SK-N-SH (cell line): Measurements from ENCODE around the gene LANCL2. TPM values are rescaled to one million over a fixed set of nuclear protein-coding genes. Genes with fewer than 3 reads are reported as not detected.

Experiments used
- CTCF ChIA-PET: fragments of 300-600, 350-600 bp; formaldehyde crosslinking; extraction: SDS; loops from one replicate; lab custom pipeline; 2021; lab: Yijun Ruan, JAX
- POLR2A ChIA-PET: fragments of 350-600 bp; sonication (Branson Sonifier 250); formaldehyde crosslinking; extraction: SDS; loops from one replicate; lab custom pipeline; 2020; ENCODE audit warnings: antibody characterized with exemption, inconsistent platforms; lab: Yijun Ruan, JAX
- DNase-seq: peaks from one replicate; pipeline ENCODE4 v3.0.0; 2012
- H2AFZ ChIP-seq: fragments of 200-600 bp; sonication (generic); 2 replicates; pipeline ENCODE4 v1.8.1; 2016; ENCODE audit warnings: antibody characterized with exemption, mild to moderate bottlenecking, low read depth
- H3F3A ChIP-seq: fragments of 200-600 bp; sonication (generic); replicated peaks from 2 replicates; pipeline ENCODE3; 2016; ENCODE audit warnings: antibody characterized with exemption, mild to moderate bottlenecking; ENCODE audit not compliant: insufficient read depth
- H3K27ac ChIP-seq, 2 experiments: fragments of 200-500 bp in 1 of 2; fragments of 200-600 bp in 1 of 2; sonication (Bioruptor generic) in 1 of 2; sonication (generic), shearing (Covaris generic) in 1 of 2; 2 replicates each; pipeline versions ENCODE4 v1.5.1 to v1.6.1; 2014 to 2016; ENCODE audit warnings: low read depth in 2 of 2, inconsistent platforms in 1 of 2, low read length in 1 of 2, mild to moderate bottlenecking in 1 of 2, mixed read lengths in 1 of 2
- H3K27me3 ChIP-seq: fragments of 200-600 bp; sonication (generic), shearing (Covaris generic); 2 replicates; pipeline ENCODE4 v1.6.1; 2016; ENCODE audit warnings: mixed run types; ENCODE audit not compliant: insufficient read depth
- H3K36me3 ChIP-seq, 2 experiments: fragments of 200-500 bp in 1 of 2; fragments of 200-600 bp in 1 of 2; sonication (Bioruptor generic) in 1 of 2; sonication (generic) in 1 of 2; replicated peaks in 1 of 2; 2 replicates each; pipeline versions ENCODE3 to v1.5.1; 2014 to 2016; ENCODE audit warnings: low read length in 1 of 2, mild to moderate bottlenecking in 1 of 2; ENCODE audit not compliant: insufficient read depth in 2 of 2, control insufficient read depth in 1 of 2
- H3K4me1 ChIP-seq, 2 experiments: fragments of 200-500 bp in 1 of 2; fragments of 200-600 bp in 1 of 2; sonication (Bioruptor generic) in 1 of 2; sonication (generic), shearing (Covaris generic) in 1 of 2; 2 replicates each; pipeline versions ENCODE4 v1.5.1 to v1.6.1; 2014 to 2016; ENCODE audit warnings: low read depth in 1 of 2, low read length in 1 of 2, mixed run types in 1 of 2; ENCODE audit not compliant: insufficient read depth in 2 of 2, control insufficient read depth in 1 of 2
- H3K4me2 ChIP-seq: fragments of 200-600 bp; sonication (generic), shearing (Covaris generic); 2 replicates; pipeline ENCODE4 v1.6.1; 2017; ENCODE audit warnings: mixed run types
- H3K4me3 ChIP-seq, 2 experiments: fragments of 200-500 bp in 1 of 2; fragments of 200-600 bp in 1 of 2; sonication (Bioruptor generic) in 1 of 2; sonication (generic), shearing (Covaris generic) in 1 of 2; 2 replicates each; pipeline versions ENCODE4 v1.5.1 to v1.8.1; 2014 to 2016; ENCODE audit warnings: low read depth in 2 of 2, inconsistent platforms in 1 of 2, low read length in 1 of 2, mild to moderate bottlenecking in 1 of 2, mixed read lengths in 1 of 2, moderate library complexity in 1 of 2
- H3K79me2 ChIP-seq: fragments of 200-600 bp; sonication (generic); 2 replicates; pipeline ENCODE4 v1.8.1; 2017; ENCODE audit warnings: mild to moderate bottlenecking; ENCODE audit not compliant: insufficient read depth
- H3K9ac ChIP-seq: fragments of 200-600 bp; sonication (generic); 2 replicates; pipeline ENCODE4 v1.6.1; 2017; ENCODE audit warnings: mixed run types
- H3K9me2 ChIP-seq: fragments of 200-600 bp; sonication (generic); 2 replicates; pipeline ENCODE4 v1.6.1; 2017; ENCODE audit warnings: mixed run types
- H3K9me3 ChIP-seq: fragments of 200-600 bp; sonication (generic); 2 replicates; pipeline ENCODE4 v1.6.1; 2017; ENCODE audit warnings: mixed run types, mild to moderate bottlenecking, moderate library complexity
- H4K20me1 ChIP-seq: fragments of 200-600 bp; sonication (generic); 2 replicates; pipeline ENCODE4 v1.6.1; 2017; ENCODE audit warnings: mild to moderate bottlenecking, mixed run types; ENCODE audit not compliant: insufficient read depth
- CTCF ChIP-seq: fragments of 200-600 bp; sonication (generic); IDR thresholded peaks from 2 replicates; pipeline ENCODE4 v1.6.1; 2017; ENCODE audit warnings: antibody characterized with exemption, mild to moderate bottlenecking, moderate library complexity
- ELF1 ChIP-seq: IDR thresholded peaks from 2 replicates; pipeline ENCODE4 v1.4.0; 2012
- EP300 ChIP-seq, 2 experiments: IDR thresholded peaks; 2 replicates each; pipeline versions ENCODE4 v1.4.0 to v1.6.1; 2012; ENCODE audit warnings: borderline replicate concordance in 1 of 2, low read depth in 1 of 2, low read length in 1 of 2
- FOSL2 ChIP-seq: IDR thresholded peaks from 2 replicates; pipeline ENCODE4 v1.4.0; 2012; ENCODE audit warnings: low read depth, mild to moderate bottlenecking, moderate library complexity, borderline replicate concordance
- FOXJ3 ChIP-seq: sonication (generic); formaldehyde crosslinking; IDR thresholded peaks from 2 replicates; pipeline ENCODE4 v1.5.1; 2020; ENCODE audit warnings: mild to moderate bottlenecking, missing genetic modification reagents
- FOXM1 ChIP-seq: IDR thresholded peaks from 2 replicates; pipeline ENCODE4 v1.4.0; 2012; ENCODE audit warnings: low read depth, mild to moderate bottlenecking
- MAX ChIP-seq: IDR thresholded peaks from 2 replicates; pipeline ENCODE4 v1.4.0; 2012; ENCODE audit warnings: low read depth
- MXI1 ChIP-seq: IDR thresholded peaks from 2 replicates; pipeline ENCODE4 v1.6.1; 2012; ENCODE audit warnings: mild to moderate bottlenecking, low read depth, low read length, improper control_type of control experiment
- NFIC ChIP-seq: IDR thresholded peaks from 2 replicates; pipeline ENCODE4 v1.4.0; 2012; ENCODE audit warnings: borderline replicate concordance
- POLR2AphosphoS5 ChIP-seq: IDR thresholded peaks from 2 replicates; pipeline ENCODE4 v1.6.1; 2012; ENCODE audit warnings: low read depth, low read length
- RAD21 ChIP-seq: IDR thresholded peaks from 2 replicates; pipeline ENCODE4 v1.6.1; 2012; ENCODE audit warnings: mild to moderate bottlenecking, low read length
- REST ChIP-seq: IDR thresholded peaks from 2 replicates; pipeline ENCODE4 v1.6.1; 2012; ENCODE audit warnings: mild to moderate bottlenecking, low read depth, low read length, moderate library complexity
- RFX5 ChIP-seq: IDR thresholded peaks from 2 replicates; pipeline ENCODE4 v1.6.1; 2012; ENCODE audit warnings: mild to moderate bottlenecking, improper control_type of control experiment, low read length
- RXRA ChIP-seq: IDR thresholded peaks from 2 replicates; pipeline ENCODE4 v1.4.0; 2012; ENCODE audit warnings: low read depth, mild to moderate bottlenecking, borderline replicate concordance
- SIN3A ChIP-seq: IDR thresholded peaks from 2 replicates; pipeline ENCODE4 v1.6.1; 2012; ENCODE audit warnings: low read depth, mild to moderate bottlenecking, low read length, moderate library complexity, borderline replicate concordance
- TCF12 ChIP-seq: IDR thresholded peaks from 2 replicates; pipeline ENCODE4 v1.4.0; 2012
- TEAD4 ChIP-seq: IDR thresholded peaks from 2 replicates; pipeline ENCODE4 v1.4.0; 2012; ENCODE audit warnings: mild to moderate bottlenecking, borderline replicate concordance; ENCODE audit not compliant: insufficient read depth
- USF2 ChIP-seq: fragments of 150-350 bp; IDR thresholded peaks from 2 replicates; pipeline ENCODE4 v1.6.1; 2017; ENCODE audit warnings: antibody characterized with exemption, low read length, low read depth, borderline replicate concordance
- YY1 ChIP-seq: IDR thresholded peaks from 2 replicates; pipeline ENCODE4 v1.4.0; 2012; ENCODE audit warnings: low read depth, mild to moderate bottlenecking
- ZBTB33 ChIP-seq: IDR thresholded peaks from 2 replicates; pipeline ENCODE4 v1.4.0; 2012; ENCODE audit warnings: low read depth, borderline replicate concordance
- WGBS: methylation state at CpG from one replicate; pipeline ENCODE4 v1.1.6; 2017; ENCODE audit warnings: low lambda C conversion rate; 5-methylcytosine and 5-hydroxymethylcytosine counted together
- polyA plus RNA-seq, 3 experiments: library from polyadenylated mRNA; depleted of rRNA; stranded (reverse); fragments of >200 nt; gene quantifications; 2 replicates each; pipeline ENCODE4 v1.2.3, GENCODE V29; 2012

LANCL2 gene
- polyA plus RNA-seq, 1 of the 3 experiments (the other 2 are of a cell fraction): 36.7 TPM

GRCh38 chr7:55335786-55336185 lies 29.4 kb upstream of the LANCL2 start (continued):
- no peak for TF ChIP-seq CTCF
- no peak for TF ChIP-seq ELF1
- TF ChIP-seq REST: no peak

GRCh38 chr7:55336540-55336939 lies 28.6 kb upstream of the LANCL2 start:
- Histone ChIP-seq H4K20me1 (no peaks in the 10 kb centered on the region), H3F3A (no peaks in the 10 kb centered on the region), H3K4me2 (no peak overlapping the region), H2AFZ (no peak overlapping the region), H3K4me1 (no peaks in the 10 kb centered on the region; a peak in 1 of 4 replicates), H3K27ac (no peak overlapping the region), H3K79me2 (no peaks in the 10 kb centered on the region), H3K9ac (no peak overlapping the region), H3K36me3 (no peaks in the 10 kb centered on the region), H3K27me3 (no peaks in the 10 kb centered on the region), H3K9me3 (no peaks in the 10 kb centered on the region; the same call in 1 of the 2 replicates), H3K4me3 (no peak overlapping the region), H3K9me2 (no peaks in the 10 kb centered on the region)
- no peak for TF ChIP-seq ZBTB33
- no peak for TF ChIP-seq RFX5
- no peak for TF ChIP-seq FOXJ3 (CRISPR knock-in tag)
- no peak for TF ChIP-seq TCF12
- no peak for TF ChIP-seq TEAD4
- no peak for TF ChIP-seq USF2
- no peak for TF ChIP-seq SIN3A
- no peak for TF ChIP-seq RAD21
- TF ChIP-seq EP300 (IDR thresholded peaks at IDR 0.05; ENCODE audit: borderline replicate concordance in 1 of 2, low read depth in 1 of 2, low read length in 1 of 2): no peak
- TF ChIP-seq NFIC: no peak
- TF ChIP-seq FOXM1: no peak
- TF ChIP-seq YY1: no peak
- no peak for TF ChIP-seq POLR2AphosphoS5
- TF ChIP-seq MAX: no peak
- no peak for TF ChIP-seq FOSL2
- TF ChIP-seq RXRA: no peak
- no peak for TF ChIP-seq MXI1
- WGBS: 27% methylated on average over 3 of the region's 3 CpGs
- ChIA-PET POLR2A (no interaction called here), CTCF (interaction anchor here (0.8 to 1.5 kb wide), 3 partner anchors 9 to 81 kb away, joined by 3 to 5 read pairs (median 3); no protein-coding TSS in a partner anchor)
- no peak for DNase-seq
